ENCODE results near the gene MAP1LC3B2.

MAP1LC3B2 gene

GRCh38 chr12:116614194-116614915 is 55.2 kb downstream of the MAP1LC3B2 start:
- CTCF ChIA-PET, result interaction anchor here (1.5 to 2.2 kb wide), 2 partner anchors 95 to 338 kb away, joined by 3 to 7 read pairs; no protein-coding TSS in a partner anchor
- Mint-ChIP-seq H3K9me3 (no peaks in the 10 kb centered on the region), H3K4me1 (no peaks in the 10 kb centered on the region), H3K27ac (no peak overlapping the region), H3K27me3 (peaks cover 10% of the 10 kb centered on the region), H3K4me3 (no peak overlapping the region), H3K36me3 (no peaks in the 10 kb centered on the region)
- no peak for DNase-seq

DNA sequence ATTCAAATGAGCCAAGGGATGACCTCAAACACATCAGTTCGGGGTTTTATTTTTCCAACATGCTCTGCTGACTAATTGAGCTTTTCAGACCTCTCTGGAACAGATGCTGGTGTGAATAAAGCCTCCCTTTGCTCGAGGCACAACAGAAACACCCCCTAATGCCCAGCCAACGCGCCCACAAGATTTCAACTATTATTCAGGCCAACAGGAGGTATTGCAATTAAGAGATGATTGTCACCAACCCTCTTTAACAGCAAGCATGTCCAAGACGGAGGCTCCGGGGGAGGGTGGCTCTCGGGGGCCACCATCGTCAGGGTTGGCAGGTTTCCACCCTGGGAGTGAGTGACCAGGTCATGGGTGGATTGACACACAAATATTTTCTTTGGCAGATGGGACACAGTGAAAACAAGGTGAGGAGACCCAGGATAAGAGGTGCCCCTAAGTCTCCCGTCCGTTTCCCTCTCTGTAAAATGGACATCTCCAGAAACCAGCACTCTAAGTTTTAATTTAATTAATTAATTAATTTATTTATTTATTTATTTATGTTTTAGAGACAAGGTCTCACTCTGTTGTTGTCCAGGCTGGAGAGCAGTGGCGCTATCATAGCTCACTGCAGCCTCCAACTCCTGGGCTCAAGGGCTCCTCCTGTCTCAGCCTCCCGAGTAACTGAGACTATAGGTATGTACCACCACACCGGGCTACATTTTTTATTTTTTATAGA is 56.1 kb downstream of the MAP1LC3B2 start:
- Mint-ChIP-seq H3K36me3 (no peaks in the 10 kb centered on the region), H3K4me3 (no peak overlapping the region), H3K27ac (no peak overlapping the region), H3K27me3 (peaks cover 10% of the 10 kb centered on the region), H3K4me1 (no peaks in the 10 kb centered on the region), H3K9me3 (no peaks in the 10 kb centered on the region)
- DNase-seq, result no peak
- CTCF ChIA-PET, result interaction anchor here (1.5 to 2.2 kb wide), 2 partner anchors 94 to 339 kb away, joined by 3 to 7 read pairs; no protein-coding TSS in a partner anchor

- CTCF ChIA-PET, result no interaction called here
- no peaks in the 10 kb centered on the region for H3K36me3 Mint-ChIP-seq
These were observed 57.5 kb downstream of the MAP1LC3B2 start for GRCh38 chr12:116616536-116617248.

DNA sequence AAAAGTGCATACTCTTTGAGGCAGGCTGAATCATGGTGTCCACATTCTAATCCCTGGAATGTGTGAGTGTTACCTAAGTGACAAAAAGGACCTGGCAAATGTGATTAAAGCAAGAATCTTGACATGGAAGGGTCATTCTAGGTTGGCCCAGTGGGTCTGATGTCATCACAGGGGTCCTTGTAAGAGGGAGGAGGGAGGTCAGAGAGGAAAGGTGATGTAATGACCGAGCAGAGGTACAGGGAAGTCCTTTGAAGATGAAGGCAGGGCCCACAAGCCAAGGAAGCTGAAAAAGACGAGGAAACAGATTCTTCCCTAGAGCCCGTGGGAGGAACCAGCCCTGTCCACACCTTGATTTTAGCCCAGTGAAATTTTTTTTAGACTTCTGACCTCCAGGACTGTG is 60.1 kb downstream of the MAP1LC3B2 start:
- Mint-ChIP-seq H3K27ac (no peak overlapping the region), H3K4me3 (no peak overlapping the region), H3K4me1 (no peaks in the 10 kb centered on the region), H3K36me3 (no peaks in the 10 kb centered on the region), H3K9me3 (peaks cover 5% of the 10 kb centered on the region), H3K27me3 (peaks cover 9% of the 10 kb centered on the region)
- CTCF ChIA-PET, result no interaction called here
- DNase-seq, result no peak

More at GRCh38 chr12:116616536-116617248, 57.5 kb downstream of the MAP1LC3B2 start:
- peaks cover 10% of the 10 kb centered on the region for H3K27me3 Mint-ChIP-seq
- H3K4me3 Mint-ChIP-seq, result no peak overlapping the region
- no peak overlapping the region for H3K27ac Mint-ChIP-seq
- DNase-seq, result no peak
- no peaks in the 10 kb centered on the region for H3K4me1 Mint-ChIP-seq
- no peaks in the 10 kb centered on the region for H3K9me3 Mint-ChIP-seq

DNA sequence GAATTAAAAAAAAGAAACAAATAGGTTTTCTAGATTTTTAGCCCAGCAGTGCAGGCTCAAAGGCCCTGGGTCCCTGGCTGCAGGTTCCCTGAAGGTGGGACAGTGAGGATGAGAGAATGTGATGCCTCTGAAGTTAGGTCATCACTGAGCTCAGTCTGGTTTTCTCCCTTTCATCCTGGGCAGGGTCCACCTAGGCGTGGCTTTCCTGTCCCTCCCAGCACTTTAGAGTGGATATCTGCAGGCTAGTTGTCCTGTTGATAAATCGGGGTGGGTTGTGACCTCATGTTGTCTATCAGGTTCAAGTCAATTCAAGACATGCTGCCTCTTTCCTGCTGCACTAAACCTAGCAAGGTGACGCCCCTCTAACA is 60.9 kb downstream of the MAP1LC3B2 start:
- CTCF ChIA-PET, result no interaction called here
- no peaks in the 10 kb centered on the region for H3K4me1 Mint-ChIP-seq
- DNase-seq, result no peak
- H3K4me3 Mint-ChIP-seq, result no peak overlapping the region
- peaks cover 14% of the 10 kb centered on the region for H3K27me3 Mint-ChIP-seq
- peaks cover 5% of the 10 kb centered on the region for H3K9me3 Mint-ChIP-seq
- no peaks in the 10 kb centered on the region for H3K36me3 Mint-ChIP-seq
- H3K27ac Mint-ChIP-seq, result no peak overlapping the region

DNA sequence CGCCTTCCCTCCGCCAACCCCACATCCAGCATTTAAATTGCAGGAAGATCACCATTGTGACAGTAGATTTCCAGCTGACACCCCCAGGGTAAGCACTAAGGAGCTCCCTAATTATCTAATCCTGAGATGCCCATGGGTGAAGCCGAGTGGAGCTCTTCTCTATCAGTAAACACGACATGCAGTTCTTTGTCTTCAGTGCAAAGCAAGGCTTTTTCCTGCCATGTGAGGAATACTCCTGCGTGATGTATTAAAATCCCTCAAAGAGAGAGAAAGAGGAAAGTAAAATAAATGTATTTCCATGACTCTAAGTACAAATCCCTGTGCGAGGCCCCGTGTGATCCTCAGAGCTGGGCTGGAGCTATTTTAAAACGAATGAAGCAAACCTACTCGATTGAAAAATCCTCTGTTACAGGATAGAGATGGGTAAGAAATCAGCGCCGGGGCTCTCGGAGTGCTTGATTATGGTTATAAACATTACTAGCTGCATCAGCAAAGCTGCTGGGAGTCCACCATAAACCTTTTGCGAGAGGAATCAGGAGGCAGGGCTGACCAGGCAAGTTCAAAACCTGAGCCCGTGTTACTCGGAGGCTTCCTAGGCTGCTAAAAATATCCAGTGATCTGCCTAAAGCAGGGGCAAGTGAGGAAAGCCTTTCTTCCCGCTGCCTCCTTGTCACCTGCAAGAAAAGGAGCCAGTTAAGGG is 61.5 kb downstream of the MAP1LC3B2 start:
- H3K9me3 Mint-ChIP-seq, result peaks cover 5% of the 10 kb centered on the region
- CTCF ChIA-PET, result no interaction called here
- H3K4me3 Mint-ChIP-seq, result no peak overlapping the region
- H3K27ac Mint-ChIP-seq, result no peak overlapping the region
- no peak for DNase-seq
- no peaks in the 10 kb centered on the region for H3K4me1 Mint-ChIP-seq
- no peaks in the 10 kb centered on the region for H3K36me3 Mint-ChIP-seq
- peaks cover 14% of the 10 kb centered on the region for H3K27me3 Mint-ChIP-seq

- peaks cover 5% of the 10 kb centered on the region for H3K9me3 Mint-ChIP-seq
- H3K4me3 Mint-ChIP-seq, result no peak overlapping the region
- DNase-seq, result no peak
- H3K4me1 Mint-ChIP-seq, result no peaks in the 10 kb centered on the region
- H3K27ac Mint-ChIP-seq, result no peak overlapping the region
- H3K36me3 Mint-ChIP-seq, result no peaks in the 10 kb centered on the region
- CTCF ChIA-PET, result no interaction called here
- peaks cover 14% of the 10 kb centered on the region for H3K27me3 Mint-ChIP-seq
These were observed 62.0 kb downstream of the MAP1LC3B2 start for GRCh38 chr12:116621194-116621593.

- CTCF ChIA-PET, result interaction anchor here (0.6 to 1.1 kb wide), 2 partner anchors 85 to 115 kb away, joined by 3 read pairs; no protein-coding TSS in a partner anchor
- H3K27ac Mint-ChIP-seq, result no peak overlapping the region
- DNase-seq, result no peak
- no peaks in the 10 kb centered on the region for H3K36me3 Mint-ChIP-seq
- H3K4me1 Mint-ChIP-seq, result no peaks in the 10 kb centered on the region
- H3K4me3 Mint-ChIP-seq, result no peak overlapping the region
- peaks cover 24% of the 10 kb centered on the region for H3K27me3 Mint-ChIP-seq
- peaks cover 5% of the 10 kb centered on the region for H3K9me3 Mint-ChIP-seq
These were observed 65.3 kb downstream of the MAP1LC3B2 start for GRCh38 chr12:116624516-116624915.

GRCh38 chr12:116626153-116626552 is 67.0 kb downstream of the MAP1LC3B2 start:
- H3K4me3 Mint-ChIP-seq, result no peak overlapping the region
- H3K4me1 Mint-ChIP-seq, result no peaks in the 10 kb centered on the region
- peaks cover 31% of the 10 kb centered on the region for H3K27me3 Mint-ChIP-seq
- H3K9me3 Mint-ChIP-seq, result peaks cover 5% of the 10 kb centered on the region
- CTCF ChIA-PET, result interaction anchor here (1.2 to 1.4 kb wide), 2 partner anchors 17 to 32 kb away, joined by 3 read pairs; no protein-coding TSS in a partner anchor
- no peaks in the 10 kb centered on the region for H3K36me3 Mint-ChIP-seq
- H3K27ac Mint-ChIP-seq, result no peak overlapping the region
- DNase-seq, result no peak
